ENCODE results near the gene NFIA.

Gene NFIA

GRCh38 chr1:61085206-61085982, 3.0 kb downstream of the NFIA start:
- DNase-seq = no peak
- H3K27ac Mint-ChIP-seq = no peak overlapping the region
- H3K9me3 Mint-ChIP-seq = no peaks in the 10 kb centered on the region
- no peak overlapping the region for H3K4me3 Mint-ChIP-seq
- peaks cover 12% of the 10 kb centered on the region for H3K36me3 Mint-ChIP-seq (ENCODE audit: low read depth)
- H3K4me1 Mint-ChIP-seq (ENCODE audit: low read depth) = peaks cover 23% of the 10 kb centered on the region
- H3K27me3 Mint-ChIP-seq = peaks cover 16% of the 10 kb centered on the region

- H3K27me3 Mint-ChIP-seq = peaks cover 12% of the 10 kb centered on the region
- H3K27ac Mint-ChIP-seq = no peak overlapping the region
- no peak for DNase-seq
- peaks cover 13% of the 10 kb centered on the region for H3K36me3 Mint-ChIP-seq (ENCODE audit: low read depth)
- no peaks in the 10 kb centered on the region for H3K9me3 Mint-ChIP-seq
- H3K4me1 Mint-ChIP-seq (ENCODE audit: low read depth) = peaks cover 16% of the 10 kb centered on the region
- no peak overlapping the region for H3K4me3 Mint-ChIP-seq
Observed at GRCh38 chr1:61085983-61086644, 3.8 kb downstream of the NFIA start.

GRCh38 chr1:61087571-61087970, 5.2 kb downstream of the NFIA start:
- no peak for DNase-seq
- peaks cover 14% of the 10 kb centered on the region for H3K36me3 Mint-ChIP-seq (ENCODE audit: low read depth)
- no peaks in the 10 kb centered on the region for H3K9me3 Mint-ChIP-seq
- no peak overlapping the region for H3K4me3 Mint-ChIP-seq
- peaks cover 10% of the 10 kb centered on the region for H3K27me3 Mint-ChIP-seq
- H3K27ac Mint-ChIP-seq = no peak overlapping the region
- H3K4me1 Mint-ChIP-seq (ENCODE audit: low read depth) = peaks cover 10% of the 10 kb centered on the region

GRCh38 chr1:61088163-61088974, 6.0 kb downstream of the NFIA start:
- Mint-ChIP-seq H3K27me3 (peaks cover 10% of the 10 kb centered on the region), H3K27ac (no peak overlapping the region), H3K4me3 (no peak overlapping the region), H3K9me3 (no peaks in the 10 kb centered on the region), H3K4me1 (ENCODE audit: low read depth) (peaks cover 10% of the 10 kb centered on the region), H3K36me3 (ENCODE audit: low read depth) (peaks cover 14% of the 10 kb centered on the region)
- no peak for DNase-seq

- H3K4me3 Mint-ChIP-seq = no peak overlapping the region
- peaks cover 12% of the 10 kb centered on the region for H3K36me3 Mint-ChIP-seq (ENCODE audit: low read depth)
- peaks cover 9% of the 10 kb centered on the region for H3K4me1 Mint-ChIP-seq (ENCODE audit: low read depth)
- H3K9me3 Mint-ChIP-seq = no peaks in the 10 kb centered on the region
- DNase-seq = no peak
- peaks cover 3% of the 10 kb centered on the region for H3K27me3 Mint-ChIP-seq
- no peak overlapping the region for H3K27ac Mint-ChIP-seq
Observed at GRCh38 chr1:61089338-61089737, 7.0 kb downstream of the NFIA start.

GRCh38 chr1:61089741-61090140, 7.4 kb downstream of the NFIA start:
- Mint-ChIP-seq H3K36me3 (ENCODE audit: low read depth) (peaks cover 12% of the 10 kb centered on the region), H3K9me3 (no peaks in the 10 kb centered on the region), H3K4me1 (ENCODE audit: low read depth) (peaks cover 6% of the 10 kb centered on the region)

GRCh38 chr1:61090546-61091202, 8.3 kb downstream of the NFIA start:
- DNase-seq = no peak
- Mint-ChIP-seq H3K4me1 (ENCODE audit: low read depth) (peaks cover 12% of the 10 kb centered on the region), H3K4me3 (no peak overlapping the region), H3K27ac (no peak overlapping the region), H3K36me3 (ENCODE audit: low read depth) (peaks cover 12% of the 10 kb centered on the region), H3K9me3 (no peaks in the 10 kb centered on the region), H3K27me3 (no peaks in the 10 kb centered on the region)

More at GRCh38 chr1:61089741-61090140, 7.4 kb downstream of the NFIA start:
- DNase-seq = no peak
- Mint-ChIP-seq H3K27ac (no peak overlapping the region), H3K4me3 (no peak overlapping the region), H3K27me3 (no peaks in the 10 kb centered on the region)

- Mint-ChIP-seq H3K4me3 (no peak overlapping the region), H3K27ac (no peak overlapping the region), H3K36me3 (ENCODE audit: low read depth) (peaks cover 12% of the 10 kb centered on the region), H3K4me1 (ENCODE audit: low read depth) (peaks cover 12% of the 10 kb centered on the region), H3K27me3 (no peaks in the 10 kb centered on the region), H3K9me3 (no peaks in the 10 kb centered on the region)
- no peak for DNase-seq
Observed at GRCh38 chr1:61091455-61091854, 9.1 kb downstream of the NFIA start.

DNA sequence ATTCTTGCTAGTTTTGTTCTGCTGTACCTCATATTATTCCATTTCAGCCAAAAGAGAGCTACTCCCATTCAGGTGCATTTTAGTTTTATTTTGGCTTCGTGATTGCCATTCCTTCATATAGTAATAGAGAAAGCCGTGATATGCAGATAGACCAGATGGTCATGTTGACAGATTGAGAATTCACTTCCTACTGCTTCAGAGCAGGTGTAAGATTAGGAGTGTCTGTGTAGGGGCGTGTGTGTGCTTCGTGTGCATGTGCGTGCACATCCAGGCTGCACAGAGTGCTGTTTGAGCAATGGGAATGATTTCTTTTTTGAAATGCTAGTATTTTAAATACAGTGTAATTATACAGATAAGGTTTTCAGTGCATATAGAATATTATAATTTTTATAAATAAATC, 10.3 kb downstream of the NFIA start:
- Mint-ChIP-seq H3K4me1 (ENCODE audit: low read depth) (peaks cover 16% of the 10 kb centered on the region), H3K36me3 (ENCODE audit: low read depth) (peaks cover 12% of the 10 kb centered on the region), H3K27me3 (no peaks in the 10 kb centered on the region), H3K4me3 (no peak overlapping the region), H3K9me3 (no peaks in the 10 kb centered on the region), H3K27ac (no peak overlapping the region)
- DNase-seq = no peak

GRCh38 chr1:61093525-61094137, 11.3 kb downstream of the NFIA start:
- Mint-ChIP-seq H3K36me3 (ENCODE audit: low read depth) (peaks cover 5% of the 10 kb centered on the region), H3K4me1 (ENCODE audit: low read depth) (peaks cover 16% of the 10 kb centered on the region), H3K9me3 (no peaks in the 10 kb centered on the region), H3K27ac (no peak overlapping the region), H3K27me3 (no peaks in the 10 kb centered on the region), H3K4me3 (no peak overlapping the region)
- DNase-seq = no peak

- Mint-ChIP-seq H3K27ac (no peak overlapping the region), H3K9me3 (no peaks in the 10 kb centered on the region), H3K36me3 (ENCODE audit: low read depth) (peaks cover 2% of the 10 kb centered on the region), H3K4me1 (ENCODE audit: low read depth) (peaks cover 23% of the 10 kb centered on the region), H3K4me3 (no peak overlapping the region), H3K27me3 (no peaks in the 10 kb centered on the region)
- no peak for DNase-seq
Observed at GRCh38 chr1:61094677-61095469, 12.5 kb downstream of the NFIA start.

DNA sequence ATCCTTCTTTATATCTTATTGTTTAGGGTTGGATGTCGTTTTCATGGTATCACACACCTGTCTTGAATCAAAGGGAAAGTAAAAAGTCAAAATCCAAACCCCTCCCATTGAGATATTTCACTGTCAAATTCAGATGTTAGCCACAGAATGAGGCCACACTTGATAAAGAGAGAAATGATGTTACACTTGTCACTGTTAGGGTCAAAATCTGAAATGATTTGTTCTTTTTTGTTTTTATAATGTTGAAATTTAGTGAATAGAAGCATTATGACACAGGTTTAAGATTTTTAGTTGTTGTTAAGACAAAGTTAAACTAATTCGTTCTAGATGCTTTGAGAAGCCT, 13.1 kb downstream of the NFIA start:
- H3K27ac Mint-ChIP-seq = no peak overlapping the region
- H3K4me3 Mint-ChIP-seq = no peak overlapping the region
- H3K27me3 Mint-ChIP-seq = no peaks in the 10 kb centered on the region
- H3K4me1 Mint-ChIP-seq (ENCODE audit: low read depth) = peaks cover 24% of the 10 kb centered on the region
- DNase-seq = no peak
- no peaks in the 10 kb centered on the region for H3K9me3 Mint-ChIP-seq
- peaks cover 2% of the 10 kb centered on the region for H3K36me3 Mint-ChIP-seq (ENCODE audit: low read depth)

DNA sequence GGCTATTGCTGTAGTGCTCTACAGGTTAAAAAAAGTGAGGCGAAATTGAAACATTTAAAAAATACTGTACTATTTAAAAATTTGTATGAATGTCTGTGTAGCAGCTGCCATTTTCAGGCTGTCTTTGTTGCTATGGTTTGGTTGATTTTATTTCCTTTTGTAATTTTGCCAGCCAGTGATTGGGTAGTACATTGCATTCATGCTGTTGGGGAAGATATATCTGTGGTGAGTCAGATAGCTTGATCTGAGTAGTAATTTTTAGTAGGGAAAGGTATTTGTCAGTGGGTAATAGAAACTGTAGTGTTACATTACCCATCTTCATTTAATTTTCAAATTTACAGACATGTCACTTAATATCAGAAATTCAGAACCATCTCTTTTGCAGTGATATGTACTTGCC, 15.0 kb downstream of the NFIA start:
- no peaks in the 10 kb centered on the region for H3K27me3 Mint-ChIP-seq

More for the DNA sequence above, 15.0 kb downstream of the NFIA start:
- no peaks in the 10 kb centered on the region for H3K9me3 Mint-ChIP-seq
- H3K4me3 Mint-ChIP-seq = no peak overlapping the region
- peaks cover 28% of the 10 kb centered on the region for H3K4me1 Mint-ChIP-seq (ENCODE audit: low read depth)
- no peaks in the 10 kb centered on the region for H3K36me3 Mint-ChIP-seq (ENCODE audit: low read depth)
- no peak overlapping the region for H3K27ac Mint-ChIP-seq
- DNase-seq = no peak
